OCI-M1 (cell line): Measurements from ENCODE around the gene NEK6.

Source experiments
- DNase-seq: peaks from one replicate; lab custom pipeline; 2025; lab: John Stamatoyannopoulos, UW

The NEK6 gene

GRCh38 chr9:124279531-124280175 lies 21.9 kb downstream of the NEK6 start:
- DNase-seq: no peak

- DNase-seq: no peak
Measured at GRCh38 chr9:124280176-124280691, 22.5 kb downstream of the NEK6 start.

- no peak for DNase-seq
Measured at GRCh38 chr9:124281931-124282371, 24.2 kb downstream of the NEK6 start.

- peak; percentile 56 for DNase-seq
Measured at GRCh38 chr9:124282442-124283227, 24.9 kb downstream of the NEK6 start.

GRCh38 chr9:124283228-124283814 lies 25.6 kb downstream of the NEK6 start:
- DNase-seq: no peak

GRCh38 chr9:124284237-124284831 lies 26.6 kb downstream of the NEK6 start:
- no peak for DNase-seq

GRCh38 chr9:124284940-124285441 lies 27.2 kb downstream of the NEK6 start:
- DNase-seq: no peak

GRCh38 chr9:124285490-124285889 lies 27.7 kb downstream of the NEK6 start:
- no peak for DNase-seq

- peak; percentile 81 for DNase-seq
Measured at GRCh38 chr9:124285903-124286291, 28.1 kb downstream of the NEK6 start.

- DNase-seq: peak; percentile 19
Measured at GRCh38 chr9:124286292-124286931, 28.7 kb downstream of the NEK6 start.

- DNase-seq: no peak
Measured at GRCh38 chr9:124290053-124290591, 32.4 kb downstream of the NEK6 start.

GRCh38 chr9:124290743-124291554 lies 33.2 kb downstream of the NEK6 start:
- no peak for DNase-seq

- DNase-seq: no peak
Measured at GRCh38 chr9:124291801-124292396, 34.1 kb downstream of the NEK6 start.

GRCh38 chr9:124292696-124293593 lies 35.2 kb downstream of the NEK6 start:
- DNase-seq: no peak

- no peak for DNase-seq
Measured at GRCh38 chr9:124293718-124294506, 36.2 kb downstream of the NEK6 start.

GRCh38 chr9:124295159-124295794 lies 37.5 kb downstream of the NEK6 start:
- no peak for DNase-seq

- no peak for DNase-seq
Measured at GRCh38 chr9:124296094-124296493, 38.3 kb downstream of the NEK6 start.
